ENCODE data around the gene NFYA.

Gene NFYA

DNA sequence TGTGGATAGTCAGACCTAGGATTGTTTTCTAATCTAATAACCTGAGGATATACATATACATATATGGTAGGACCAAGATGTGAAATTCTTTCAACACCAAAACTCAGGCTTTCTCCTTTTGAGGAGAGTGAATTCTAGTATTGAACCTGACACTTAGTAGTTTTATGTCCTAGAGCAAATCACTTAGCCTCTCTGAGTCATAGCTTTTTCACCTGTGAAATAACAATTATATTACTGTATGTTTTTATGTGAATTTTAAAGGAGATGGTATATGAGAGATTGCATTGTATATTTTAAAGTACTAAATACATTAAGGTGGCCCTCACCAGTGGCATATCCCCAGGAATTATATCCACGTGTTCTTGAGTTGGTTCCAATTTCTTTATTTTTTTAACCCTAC is 46.7 kb downstream of the NFYA start:
- no peak for DNase-seq (ENCODE audit: low read depth)

DNA sequence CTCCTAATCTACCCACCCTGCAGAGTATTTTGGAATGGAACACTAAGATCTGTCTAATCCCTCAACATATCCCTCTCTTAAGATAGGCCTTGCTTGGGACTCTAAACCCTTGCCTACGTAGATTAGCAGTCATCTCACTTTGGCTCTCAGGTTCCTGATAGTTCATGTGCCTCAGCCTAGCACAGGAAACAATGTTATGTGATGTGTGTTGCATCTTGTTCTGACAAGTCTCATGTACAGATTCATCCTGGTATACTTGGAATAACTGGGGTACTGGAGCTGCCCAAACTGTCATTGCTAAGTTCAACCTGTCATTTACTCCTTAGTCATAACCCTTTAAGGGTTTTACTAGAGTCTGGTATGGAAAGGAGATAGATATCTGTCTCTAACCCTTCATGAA is 47.3 kb downstream of the NFYA start:
- no peak for DNase-seq (ENCODE audit: low read depth)

DNA sequence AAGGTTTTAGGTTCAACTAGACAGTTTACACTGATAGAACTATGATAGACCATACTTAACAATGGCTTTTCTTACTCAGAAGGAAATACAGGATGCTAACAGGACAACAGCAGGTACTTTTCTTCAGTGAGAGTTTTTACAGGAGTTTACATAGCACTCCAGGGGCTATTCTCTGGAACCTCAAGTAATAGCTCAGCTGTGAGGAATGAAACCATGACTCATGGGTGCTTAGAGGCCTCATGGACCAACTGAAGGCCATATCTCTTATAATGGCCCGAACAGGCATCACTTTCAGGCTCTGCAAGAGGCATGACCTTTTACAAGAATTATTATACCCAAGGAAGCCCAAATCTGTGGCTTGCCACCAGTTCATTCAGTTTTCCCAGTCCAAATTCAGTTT is 49.6 kb downstream of the NFYA start:
- peak; percentile 42 for DNase-seq (ENCODE audit: low read depth)

DNA sequence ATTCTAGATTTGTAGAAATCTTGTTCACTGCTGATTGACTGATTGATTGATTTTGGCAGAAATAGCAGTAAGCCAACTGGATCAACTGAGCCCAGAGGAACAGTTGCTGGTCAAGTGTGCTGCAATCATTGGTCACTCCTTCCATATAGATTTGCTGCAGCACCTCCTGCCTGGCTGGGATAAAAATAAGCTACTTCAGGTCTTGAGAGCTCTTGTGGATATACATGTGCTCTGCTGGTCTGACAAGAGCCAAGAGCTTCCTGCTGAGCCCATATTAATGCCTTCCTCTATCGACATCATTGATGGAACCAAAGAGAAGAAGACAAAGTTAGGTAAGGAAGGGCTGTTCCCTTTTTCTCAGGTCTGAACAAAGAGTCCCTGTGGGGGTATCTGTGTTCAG is 50.1 kb downstream of the NFYA start:
- no peak for DNase-seq (ENCODE audit: low read depth)

DNA sequence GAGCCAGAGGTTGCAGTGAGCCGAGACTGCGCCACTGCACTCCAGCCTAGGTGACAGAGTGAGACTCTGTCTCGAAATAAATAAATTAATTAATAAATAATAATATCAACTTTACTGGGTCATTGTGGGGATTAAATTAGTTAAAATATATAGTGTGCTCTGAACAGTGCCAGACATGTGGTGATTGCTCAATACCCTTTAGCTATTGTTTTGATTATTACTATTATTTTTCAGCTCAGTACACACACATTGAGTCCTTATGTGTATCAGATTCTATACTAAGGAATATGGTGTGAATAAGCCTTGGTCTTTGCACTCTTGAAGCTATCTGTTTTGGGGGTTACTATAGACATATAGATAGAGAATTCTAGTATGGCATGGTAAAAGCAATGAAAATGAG is 52.5 kb downstream of the NFYA start:
- DNase-seq (ENCODE audit: low read depth) = no peak

DNA sequence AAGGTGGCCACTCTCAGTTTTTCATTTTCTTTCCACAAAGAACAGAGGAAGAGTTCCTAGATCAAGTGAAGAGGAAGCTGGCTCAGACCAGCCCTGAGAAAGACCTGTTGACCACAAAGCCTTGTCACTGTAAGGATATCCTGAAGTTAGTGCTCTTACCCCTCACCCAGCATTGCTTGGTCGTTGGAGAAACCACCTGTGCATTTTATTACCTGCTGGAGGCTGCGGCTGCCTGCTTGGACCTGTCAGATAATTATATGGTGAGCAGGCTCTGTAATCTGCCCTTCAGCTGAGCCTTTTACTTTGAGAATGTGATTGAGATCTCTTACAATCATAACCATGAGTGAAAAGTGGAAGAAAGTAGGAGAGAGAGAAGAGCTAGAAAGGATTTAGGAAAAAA is 59.5 kb downstream of the NFYA start:
- no peak for DNase-seq (ENCODE audit: low read depth)

DNA sequence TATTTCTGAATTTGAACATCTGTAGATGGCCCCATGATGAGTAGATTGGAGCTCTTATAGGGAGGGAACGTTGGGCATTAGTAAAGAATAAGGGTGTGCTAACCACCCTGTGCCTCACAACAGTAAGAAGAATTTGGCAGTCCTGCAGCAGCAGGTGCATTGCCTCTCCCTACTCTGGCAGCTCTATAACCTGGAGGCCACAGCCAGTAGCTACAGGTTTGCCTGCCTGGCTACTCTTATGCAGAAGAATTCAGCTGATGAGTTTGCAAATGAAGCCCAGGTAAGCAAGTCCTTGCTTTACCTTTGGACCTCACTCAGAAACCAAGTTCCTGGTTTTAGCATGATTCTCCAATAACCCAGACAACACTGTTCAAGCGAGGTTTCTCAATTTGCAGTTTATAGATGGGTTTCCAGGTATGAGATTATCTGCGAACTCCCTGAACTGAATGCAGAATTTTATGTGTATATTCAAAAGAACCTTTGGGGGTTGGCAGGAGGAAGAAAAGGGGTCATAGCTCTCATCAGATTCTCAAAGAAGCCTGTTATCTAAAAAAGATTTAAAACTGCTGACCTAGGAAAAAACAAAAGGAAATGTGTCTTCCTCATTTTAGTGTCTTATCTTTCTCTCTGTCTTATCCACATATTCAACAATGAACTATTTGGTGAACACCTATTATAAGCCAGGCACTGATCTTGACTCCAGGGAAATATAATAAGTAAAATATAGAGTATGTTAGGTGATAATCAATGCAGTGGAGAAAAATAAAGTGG is 62.5 kb downstream of the NFYA start:
- DNase-seq (ENCODE audit: low read depth) = no peak

DNA sequence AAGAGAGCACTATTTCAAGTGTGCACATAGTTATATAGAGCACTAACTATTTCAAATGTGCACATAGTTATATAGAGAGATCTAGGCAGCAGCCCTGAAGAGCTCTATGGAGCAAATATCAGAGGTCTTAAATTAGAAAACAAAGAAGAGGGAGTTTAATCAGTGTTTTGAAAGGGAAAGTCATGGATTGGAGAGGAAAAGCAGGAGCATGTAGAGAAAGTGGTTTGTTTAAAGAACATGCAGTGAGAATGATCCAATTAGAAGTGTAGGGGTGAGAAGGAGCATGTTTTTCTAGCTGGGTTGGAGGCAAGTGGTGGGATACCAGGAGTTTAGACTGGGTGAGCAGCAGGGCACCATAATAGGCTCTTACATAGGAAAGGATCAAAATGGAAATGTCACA is 64.1 kb downstream of the NFYA start:
- DNase-seq (ENCODE audit: low read depth) = no peak

DNA sequence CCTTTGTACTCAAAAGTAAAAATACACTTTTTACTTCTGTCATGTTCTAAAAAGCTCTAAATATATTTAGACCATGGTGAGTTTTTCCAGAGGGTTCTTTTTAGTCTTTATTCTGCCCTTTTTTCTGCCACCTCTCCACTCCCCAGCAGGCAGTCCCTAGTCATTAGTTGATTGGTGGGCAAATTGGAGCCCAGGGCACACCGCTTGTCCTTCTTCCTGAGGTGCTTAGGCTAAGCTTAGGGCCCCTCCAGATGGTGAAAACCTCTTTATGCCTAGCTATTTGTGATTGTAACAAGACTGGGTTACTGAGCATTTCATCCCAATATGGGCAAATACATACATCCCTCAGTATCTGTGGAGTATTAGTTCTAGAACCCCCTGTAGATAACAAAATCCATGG is 75.1 kb downstream of the NFYA start:
- no peak for DNase-seq (ENCODE audit: low read depth)

All from iris pigment epithelial cell (primary cell).